GM12878 (cell line): ENCODE measurements around the gene MMP11. TPM values are rescaled to one million over a fixed set of nuclear protein-coding genes. Genes with fewer than 3 reads are reported as not detected.

Source experiments
- ATAC-seq: fragments of 200-7000 bp; cut with Tn5 transposase; 3 replicates; pipeline ENCODE4 v1.9.1; 2020; ENCODE audit warnings: mild to moderate bottlenecking, moderate library complexity
- BruUV-seq: library from RNA; stranded (reverse); fragments of 400-500 nt; replicated peaks from 2 replicates; lab custom pipeline; 2021; lab: Mats Ljungman, UMichigan
- CTCF ChIA-PET: fragments of 300-600 bp; sonication (Branson Sonifier 250); formaldehyde crosslinking; extraction: SDS; loops from one replicate; lab custom pipeline; 2021; ENCODE audit warnings: inconsistent platforms; lab: Yijun Ruan, JAX
- POLR2A ChIA-PET: fragments of 350-600 bp; formaldehyde crosslinking; extraction: SDS; loops from one replicate; lab custom pipeline; 2021; ENCODE audit warnings: inconsistent platforms; lab: Charles Lee
- RAD21 ChIA-PET: fragments of 300-600 bp; sonication (Branson Sonifier 250); formaldehyde crosslinking; loops from one replicate; lab custom pipeline; 2023; ENCODE audit warnings: antibody characterized with exemption; ENCODE audit not compliant: unreplicated experiment; lab: Charles Lee
- SMC1A ChIA-PET: fragments of 300-600 bp; sonication (Branson Sonifier 250); formaldehyde crosslinking; loops from one replicate; lab custom pipeline; 2023; ENCODE audit not compliant: unreplicated experiment, uncharacterized antibody; lab: Charles Lee
- DNase-seq: peaks from one replicate; pipeline ENCODE4 v3.0.0-alpha.2; 2011; ENCODE audit warnings: low read depth, low spot score
- FAIRE-seq: peaks from 3 replicates; lab custom pipeline; 2011; peaks lifted over from hg19 to GRCh38; lab: Jason Lieb, UNC
- H2AFZ ChIP-seq: 2 replicates; pipeline ENCODE4 v1.6.0; 2011; ENCODE audit warnings: low read depth, low read length, control low read depth; ENCODE audit not compliant: control insufficient read depth
- H3K27ac ChIP-seq: 2 replicates; pipeline ENCODE4 v1.5.1; 2011; ENCODE audit warnings: control low read depth; ENCODE audit not compliant: control insufficient read depth, insufficient read depth
- H3K27me3 ChIP-seq, 2 experiments: replicated peaks in 1 of 2; 2 replicates each; pipeline versions ENCODE4 v1.6.0 to v1.6.1; 2011; ENCODE audit warnings: low read length in 1 of 2; ENCODE audit not compliant: control insufficient read depth in 2 of 2, insufficient read depth in 2 of 2
- H3K36me3 ChIP-seq, 2 experiments: 2 replicates each; pipeline ENCODE4 v1.5.1; 2011; ENCODE audit warnings: low read length in 1 of 2; ENCODE audit not compliant: control insufficient read depth in 2 of 2, insufficient read depth in 2 of 2
- H3K4me1 ChIP-seq: 2 replicates; pipeline ENCODE4 v1.6.1; 2011; ENCODE audit warnings: mild to moderate bottlenecking, low read length, moderate library complexity, mixed read lengths; ENCODE audit not compliant: control insufficient read depth, insufficient read depth
- H3K4me2 ChIP-seq: 2 replicates; pipeline ENCODE4 v1.6.0; 2011; ENCODE audit warnings: control low read depth; ENCODE audit not compliant: control insufficient read depth, insufficient read depth
- H3K4me3 ChIP-seq: fragments of 200-600 bp; sonication (generic); 2 replicates; pipeline ENCODE4 v1.5.1; 2016
- H3K79me2 ChIP-seq: 2 replicates; pipeline ENCODE4 v1.6.0; 2011; ENCODE audit warnings: low read length; ENCODE audit not compliant: control insufficient read depth, insufficient read depth
- H3K9ac ChIP-seq: 2 replicates; pipeline ENCODE4 v1.8.0; 2011; ENCODE audit warnings: low read length, control low read depth, mixed read lengths; ENCODE audit not compliant: control insufficient read depth, insufficient read depth
- H3K9me3 ChIP-seq: replicated peaks from 3 replicates; pipeline ENCODE4 v1.5.1; 2011; ENCODE audit warnings: mild to moderate bottlenecking, low read length; ENCODE audit not compliant: control insufficient read depth, insufficient read depth
- H4K20me1 ChIP-seq: 2 replicates; pipeline ENCODE4 v1.6.0; 2011; ENCODE audit not compliant: control insufficient read depth, insufficient read depth
- CEBPB ChIP-seq, 2 experiments: fragments of 150-350 bp in 1 of 2; IDR thresholded peaks; 2 replicates each; pipeline ENCODE4 v1.6.1; 2012 to 2014; ENCODE audit warnings: low read depth in 2 of 2, low read length in 2 of 2, borderline replicate concordance in 1 of 2, inconsistent platforms in 1 of 2
- CTCF ChIP-seq, 3 experiments: IDR thresholded peaks in 2 of 3; conservative IDR thresholded peaks in 1 of 3; 2 replicates each; pipeline ENCODE4 v1.5.1; 2011; ENCODE audit warnings: low read depth in 3 of 3, low read length in 3 of 3, mild to moderate bottlenecking in 3 of 3, control low read depth in 2 of 3, moderate library complexity in 2 of 3, inconsistent platforms in 1 of 3, mixed read lengths in 1 of 3; ENCODE audit not compliant: control insufficient read depth in 2 of 3, insufficient read depth in 1 of 3; ENCODE audit errors: extremely low read depth in 1 of 3
- DPF2 ChIP-seq: fragments of 450-650 bp; IDR thresholded peaks from 2 replicates; pipeline ENCODE4 v1.6.1; 2017; ENCODE audit warnings: mild to moderate bottlenecking
- IRF3 ChIP-seq: fragments of 450-650 bp; IDR thresholded peaks from 2 replicates; pipeline ENCODE4 v1.6.1; 2014; ENCODE audit warnings: mild to moderate bottlenecking
- MEF2A ChIP-seq: IDR thresholded peaks from 2 replicates; pipeline ENCODE4 v1.6.1; 2011; ENCODE audit warnings: low read depth, mild to moderate bottlenecking, low read length, moderate library complexity; ENCODE audit not compliant: insufficient read depth
- MTA2 ChIP-seq: fragments of 450-650 bp; IDR thresholded peaks from 2 replicates; pipeline ENCODE4 v1.6.1; 2016; ENCODE audit warnings: low read depth, mild to moderate bottlenecking, moderate library complexity
- MYC ChIP-seq: IDR thresholded peaks from 2 replicates; pipeline ENCODE4 v1.6.1; 2011; ENCODE audit warnings: mild to moderate bottlenecking, low read length, moderate library complexity, inconsistent platforms; ENCODE audit not compliant: insufficient read depth, insufficient replicate concordance, insufficient read length, severe bottlenecking
- NFXL1 ChIP-seq: fragments of 450-650 bp; IDR thresholded peaks from 2 replicates; pipeline ENCODE4 v1.6.1; 2017; ENCODE audit warnings: antibody characterized with exemption, mild to moderate bottlenecking, borderline replicate concordance
- RAD51 ChIP-seq: fragments of 450-650 bp; IDR thresholded peaks from 2 replicates; pipeline ENCODE4 v1.6.1; 2016; ENCODE audit warnings: moderate library complexity, mild to moderate bottlenecking, inconsistent platforms
- SMAD5 ChIP-seq: IDR thresholded peaks from 2 replicates; pipeline ENCODE4 v1.6.1; 2016; ENCODE audit warnings: antibody characterized with exemption, low read depth
- ZBTB11 ChIP-seq: fragments of 450-650 bp; formaldehyde crosslinking; IDR thresholded peaks from 2 replicates; pipeline ENCODE4 v1.5.0; 2022; ENCODE audit warnings: mild to moderate bottlenecking, missing genetic modification characterization
- ZNF207 ChIP-seq: fragments of 450-650 bp; IDR thresholded peaks from 2 replicates; pipeline ENCODE4 v1.6.1; 2014; ENCODE audit warnings: antibody characterized with exemption, mild to moderate bottlenecking, borderline replicate concordance
- WGBS: methylation state at CpG from one replicate; pipeline ENCODE4 v1.1.6; 2016; ENCODE audit warnings: low lambda C conversion rate; ENCODE audit not compliant: insufficient replicate concordance, insufficient coverage; ENCODE audit errors: missing lambda C conversion rate; 5-methylcytosine and 5-hydroxymethylcytosine counted together
- in situ Hi-C: fragments of 300-500 bp; cut with MboI; formaldehyde crosslinking; loops from 9 replicates; pipeline ENCODE4 v1.14.3; 2018; ENCODE audit warnings: mixed read lengths
- intact Hi-C: fragments of 100-400 bp; cut with micrococcal nuclease; formaldehyde crosslinking; loops from one replicate; pipeline ENCODE4 v1.14.2; 2022; ENCODE audit not compliant: unreplicated experiment
- polyA plus RNA-seq, 11 experiments: library from polyadenylated mRNA; depleted of rRNA in 4 of 11; unstranded in 6 of 11; stranded (reverse) in 5 of 11; fragments of >200 nt; fragmentation: Nextera tagmentation in 4 of 11; fragmentation: Illumina TruSeq in 1 of 11; extraction: Ambion mirVana in 4 of 11; extraction: Trizol in 1 of 11; gene quantifications; 1 replicate in 1 of 11; 2 replicates in 10 of 11; pipeline versions ENCODE4 v1.2.1 to v1.2.3, GENCODE V29; 2011 to 2016; ENCODE audit warnings: inconsistent platforms in 2 of 11, missing spikeins in 2 of 11, low read depth in 1 of 11
- total RNA-seq, 4 experiments: library from RNA; depleted of rRNA in 3 of 4; stranded (reverse); fragments of >200 nt in 3 of 4; fragmentation: Illumina TruSeq in 1 of 4; extraction: Trizol in 1 of 4; gene quantifications; 2 replicates each; pipeline versions ENCODE4 v1.2.1 to v1.2.3, GENCODE V29; 2013 to 2021
- TF ChIP-seq, protein P1 (sequence below): fragments of 450-650 bp; IDR thresholded peaks from 2 replicates; pipeline ENCODE4 v1.6.1; 2017; ENCODE audit warnings: mild to moderate bottlenecking

Gene MMP11
- total and polyA plus RNA-seq, 10 of the 15 experiments (the other 5 are each of a cell fraction or from before 2014, with no cell fraction given), result 0.03 to 1.1 (median 0.31) TPM; not detected in 2

- RAD21 ChIA-PET, result no interaction called here
- TF ChIP-seq, protein P1, sequence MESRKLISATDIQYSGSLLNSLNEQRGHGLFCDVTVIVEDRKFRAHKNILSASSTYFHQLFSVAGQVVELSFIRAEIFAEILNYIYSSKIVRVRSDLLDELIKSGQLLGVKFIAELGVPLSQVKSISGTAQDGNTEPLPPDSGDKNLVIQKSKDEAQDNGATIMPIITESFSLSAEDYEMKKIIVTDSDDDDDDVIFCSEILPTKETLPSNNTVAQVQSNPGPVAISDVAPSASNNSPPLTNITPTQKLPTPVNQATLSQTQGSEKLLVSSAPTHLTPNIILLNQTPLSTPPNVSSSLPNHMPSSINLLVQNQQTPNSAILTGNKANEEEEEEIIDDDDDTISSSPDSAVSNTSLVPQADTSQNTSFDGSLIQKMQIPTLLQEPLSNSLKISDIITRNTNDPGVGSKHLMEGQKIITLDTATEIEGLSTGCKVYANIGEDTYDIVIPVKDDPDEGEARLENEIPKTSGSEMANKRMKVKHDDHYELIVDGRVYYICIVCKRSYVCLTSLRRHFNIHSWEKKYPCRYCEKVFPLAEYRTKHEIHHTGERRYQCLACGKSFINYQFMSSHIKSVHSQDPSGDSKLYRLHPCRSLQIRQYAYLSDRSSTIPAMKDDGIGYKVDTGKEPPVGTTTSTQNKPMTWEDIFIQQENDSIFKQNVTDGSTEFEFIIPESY, result no peak
- no peak for TF ChIP-seq SMAD5
- no peak for TF ChIP-seq MYC
- TF ChIP-seq CTCF (IDR thresholded peaks at IDR 0.05 in 2 of 3, conservative IDR thresholded peaks at IDR 0.05 in 1 of 3; ENCODE audit: control insufficient read depth in 2 of 3, extremely low read depth in 1 of 3, insufficient read depth in 1 of 3, low read depth in 3 of 3, low read length in 3 of 3), result no peak
- no peak for TF ChIP-seq CEBPB (IDR thresholded peaks at IDR 0.05; ENCODE audit: borderline replicate concordance in 1 of 2, low read depth in 2 of 2, low read length in 2 of 2)
- TF ChIP-seq ZNF207, result no peak
- TF ChIP-seq MEF2A, result no peak
- TF ChIP-seq RAD51, result no peak
- TF ChIP-seq IRF3, result no peak
- no peak for TF ChIP-seq DPF2
- no peak for TF ChIP-seq NFXL1
- no peak for TF ChIP-seq ZBTB11 (CRISPR knock-in tag)
- no peak for TF ChIP-seq MTA2
These were observed 12.6 kb upstream of the MMP11 start for GRCh38 chr22:23760056-23760455.

More at GRCh38 chr22:23760056-23760455, 12.6 kb upstream of the MMP11 start:
- Histone ChIP-seq H3K9ac (no peak overlapping the region), H3K79me2 (0 out of 2 replicates have a peak, but pooled peaks cover 2% of the 10 kb centered on the region), H3K27ac (no peak overlapping the region), H3K9me3 (no peaks in the 10 kb centered on the region), H4K20me1 (no peaks in the 10 kb centered on the region; the same call in 1 of the 2 replicates), H3K4me3 (no peak overlapping the region), H3K4me1 (peaks cover 18% of the 10 kb centered on the region), H3K36me3 (no peaks in the 10 kb centered on the region; a peak in 1 of 4 replicates), H2AFZ (no peak overlapping the region), H3K27me3 (no peaks in the 10 kb centered on the region), H3K4me2 (no peak overlapping the region)
- ChIA-PET SMC1A (no interaction called here), POLR2A (interaction anchor here (0.7 kb wide), 1 partner anchor 1902 kb away, joined by 3 read pairs; no protein-coding TSS in a partner anchor), CTCF (no interaction called here)
- DNase-seq, result no peak
- no peak for FAIRE-seq
- ATAC-seq, result no peak
- intact Hi-C loops, result no loop called here
- BruUV-seq, result no TSS peak
- 78% methylated on average over 6 of the region's 6 CpGs for WGBS
- in situ Hi-C loops, result no loop called here
